ENCODE data around the gene SIRT2. TPM values are rescaled to one million over a fixed set of nuclear protein-coding genes. Genes with fewer than 3 reads are reported as not detected.
"Not testable (repeated sequence)": the region's sequence is repeated elsewhere in the genome, so short reads cannot be mapped to it uniquely, and the experiment has no call there.

The SIRT2 gene
- total and polyA plus RNA-seq, 2 of the 13 experiments (the other 11 are each of a cell fraction or from before 2014, with no cell fraction given) = 22.3 to 26.1 TPM

DNA sequence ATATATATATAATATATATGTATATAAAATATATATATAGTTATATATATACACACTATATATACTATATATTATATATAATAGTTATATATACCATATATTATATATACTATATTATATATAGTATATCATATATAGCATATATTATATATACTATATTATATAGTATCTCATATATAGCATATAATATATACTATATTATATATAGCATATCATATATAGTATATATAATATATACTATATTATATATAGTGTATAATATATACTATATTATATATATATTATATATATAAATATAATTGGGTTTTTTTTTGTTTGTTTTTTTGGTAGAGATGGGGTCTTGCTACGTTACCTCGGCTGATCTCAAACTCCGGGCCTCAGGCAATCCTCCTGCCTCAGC lies 38.0 kb downstream of the SIRT2 start (continued):
- TF ChIP-seq, protein P1, sequence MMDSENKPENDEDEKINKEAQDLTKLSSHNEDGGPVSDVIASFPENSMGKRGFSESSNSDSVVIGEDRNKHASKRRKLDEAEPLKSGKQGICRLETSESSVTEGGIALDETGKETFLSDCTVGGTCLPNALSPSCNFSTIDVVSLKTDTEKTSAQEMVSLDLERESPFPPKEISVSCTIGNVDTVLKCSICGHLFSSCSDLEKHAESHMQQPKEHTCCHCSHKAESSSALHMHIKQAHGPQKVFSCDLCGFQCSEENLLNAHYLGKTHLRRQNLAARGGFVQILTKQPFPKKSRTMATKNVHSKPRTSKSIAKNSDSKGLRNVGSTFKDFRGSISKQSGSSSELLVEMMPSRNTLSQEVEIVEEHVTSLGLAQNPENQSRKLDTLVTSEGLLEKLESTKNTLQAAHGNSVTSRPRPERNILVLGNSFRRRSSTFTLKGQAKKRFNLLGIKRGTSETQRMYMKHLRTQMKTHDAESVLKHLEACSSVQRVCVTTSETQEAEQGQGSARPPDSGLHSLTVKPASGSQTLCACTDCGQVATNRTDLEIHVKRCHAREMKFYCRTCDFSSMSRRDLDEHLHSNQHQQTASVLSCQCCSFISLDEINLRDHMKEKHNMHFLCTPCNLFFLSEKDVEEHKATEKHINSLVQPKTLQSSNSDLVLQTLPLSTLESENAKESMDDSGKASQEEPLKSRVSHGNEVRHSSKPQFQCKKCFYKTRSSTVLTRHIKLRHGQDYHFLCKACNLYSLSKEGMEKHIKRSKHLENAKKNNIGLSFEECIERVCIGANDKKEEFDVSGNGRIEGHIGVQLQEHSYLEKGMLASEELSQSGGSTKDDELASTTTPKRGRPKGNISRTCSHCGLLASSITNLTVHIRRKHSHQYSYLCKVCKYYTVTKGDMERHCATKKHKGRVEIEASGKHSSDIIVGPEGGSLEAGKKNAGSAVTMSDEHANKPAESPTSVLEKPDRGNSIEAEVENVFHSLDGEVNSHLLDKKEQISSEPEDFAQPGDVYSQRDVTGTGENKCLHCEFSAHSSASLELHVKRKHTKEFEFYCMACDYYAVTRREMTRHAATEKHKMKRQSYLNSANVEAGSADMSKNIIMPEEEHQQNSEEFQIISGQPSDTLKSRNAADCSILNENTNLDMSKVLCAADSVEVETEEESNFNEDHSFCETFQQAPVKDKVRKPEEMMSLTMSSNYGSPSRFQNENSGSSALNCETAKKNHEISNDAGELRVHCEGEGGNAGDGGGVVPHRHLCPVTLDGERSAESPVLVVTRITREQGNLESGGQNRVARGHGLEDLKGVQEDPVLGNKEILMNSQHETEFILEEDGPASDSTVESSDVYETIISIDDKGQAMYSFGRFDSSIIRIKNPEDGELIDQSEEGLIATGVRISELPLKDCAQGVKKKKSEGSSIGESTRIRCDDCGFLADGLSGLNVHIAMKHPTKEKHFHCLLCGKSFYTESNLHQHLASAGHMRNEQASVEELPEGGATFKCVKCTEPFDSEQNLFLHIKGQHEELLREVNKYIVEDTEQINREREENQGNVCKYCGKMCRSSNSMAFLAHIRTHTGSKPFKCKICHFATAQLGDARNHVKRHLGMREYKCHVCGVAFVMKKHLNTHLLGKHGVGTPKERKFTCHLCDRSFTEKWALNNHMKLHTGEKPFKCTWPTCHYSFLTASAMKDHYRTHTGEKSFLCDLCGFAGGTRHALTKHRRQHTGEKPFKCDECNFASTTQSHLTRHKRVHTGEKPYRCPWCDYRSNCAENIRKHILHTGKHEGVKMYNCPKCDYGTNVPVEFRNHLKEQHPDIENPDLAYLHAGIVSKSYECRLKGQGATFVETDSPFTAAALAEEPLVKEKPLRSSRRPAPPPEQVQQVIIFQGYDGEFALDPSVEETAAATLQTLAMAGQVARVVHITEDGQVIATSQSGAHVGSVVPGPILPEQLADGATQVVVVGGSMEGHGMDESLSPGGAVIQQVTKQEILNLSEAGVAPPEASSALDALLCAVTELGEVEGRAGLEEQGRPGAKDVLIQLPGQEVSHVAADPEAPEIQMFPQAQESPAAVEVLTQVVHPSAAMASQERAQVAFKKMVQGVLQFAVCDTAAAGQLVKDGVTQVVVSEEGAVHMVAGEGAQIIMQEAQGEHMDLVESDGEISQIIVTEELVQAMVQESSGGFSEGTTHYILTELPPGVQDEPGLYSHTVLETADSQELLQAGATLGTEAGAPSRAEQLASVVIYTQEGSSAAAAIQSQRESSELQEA (CRISPR knock-in tag; IDR thresholded peaks at IDR 0.05; ENCODE audit: not compliant biosample characterization) = no peak

DNA sequence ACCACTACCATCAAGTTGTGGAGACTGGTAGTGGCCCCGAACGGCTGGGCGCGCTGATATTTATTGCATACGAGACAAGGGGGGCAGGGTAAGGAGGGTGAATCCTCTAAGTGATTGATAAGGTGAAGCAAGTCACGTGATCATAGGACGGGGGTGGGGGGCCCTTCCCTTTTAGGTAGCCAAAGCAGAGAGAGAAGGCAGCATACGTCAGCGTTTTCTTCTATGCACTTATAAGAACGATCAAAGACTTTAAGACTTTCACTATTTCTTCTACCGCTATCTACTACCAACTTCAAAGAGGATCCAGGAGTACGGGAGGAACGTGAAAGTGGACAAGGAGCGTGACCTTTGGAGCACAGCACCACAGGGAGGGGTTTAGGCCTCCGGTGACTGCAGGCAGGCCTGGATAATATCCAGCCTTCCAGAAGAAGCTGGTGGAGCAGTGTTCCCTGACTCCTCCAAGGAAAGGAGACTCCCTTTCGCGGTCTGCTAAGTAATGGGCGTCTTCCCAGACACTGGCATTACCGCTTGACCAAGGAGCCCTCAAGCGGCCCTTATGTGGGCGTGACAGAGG lies 39.7 kb downstream of the SIRT2 start:
- Histone ChIP-seq H3K27ac (ENCODE audit: extremely low read length, insufficient read depth, low read length) (peak overlapping the region; percentile 54), H3K4me3 (replicated peaks in 1 of 3; ENCODE audit: insufficient read depth in 1 of 3, low read depth in 2 of 3, low read length in 3 of 3) (peak overlapping the region; percentile 54 to 57 (median 56); a peak in 5 of 6 replicates), H3K4me1 (ENCODE audit: insufficient read depth, low read length) (peaks cover 54% of the 10 kb centered on the region), H3K9ac (ENCODE audit: insufficient read depth, low read depth, low read length) (peak overlapping the region; percentile 55), H3K4me2 (ENCODE audit: low read depth, low read length) (peak overlapping the region; percentile 74)
- intact Hi-C loops (cut with micrococcal nuclease; ENCODE audit: unreplicated experiment); H3K27me3 ChIP-seq (ENCODE audit: control insufficient read depth in 1 of 2, insufficient read depth in 2 of 2, low read length in 2 of 2); H4K20me1 ChIP-seq (ENCODE audit: insufficient read depth, low read length); ATAC-seq; H3K9me3 ChIP-seq (ENCODE audit: low read length); DNase-seq (ENCODE audit: low spot score); H3K36me3 ChIP-seq (replicated peaks in 1 of 2; ENCODE audit: control insufficient read depth in 1 of 2, insufficient read depth in 2 of 2, low read length in 2 of 2); CTCF ChIA-PET (ENCODE audit: low intra/inter-chr PET ratio, low total read pairs); H3K79me2 ChIP-seq (ENCODE audit: insufficient read depth, low read length); H2AFZ ChIP-seq (ENCODE audit: low read length); in situ Hi-C loops (cut with HindIII; ENCODE audit: extremely low pct_ligation_motif_present, low pct_unique_long_range_greater_than_20kb); TF ChIP-seq HNF4G (CRISPR knock-in tag; IDR thresholded peaks at IDR 0.05; ENCODE audit: borderline replicate concordance, low read depth); SOX6 (IDR thresholded peaks at IDR 0.05): not testable (repeated sequence)
- POLR2A ChIA-PET = interaction anchor here (1.3 to 2.4 kb wide), 6 partner anchors 8 to 71 kb away, joined by 3 to 12 read pairs (median 8); partner anchors contain the start of genes ECH1, MRPS12 and SARS2
- peak; percentile 86 for FAIRE-seq
- BruUV-seq (replicated peaks) = TSS peak; percentile 94
- under 1% methylated on average over 18 of the region's 21 CpGs for WGBS (ENCODE audit: low lambda C conversion rate)
- TF ChIP-seq ZFY (CRISPR knock-in tag; IDR thresholded peaks at IDR 0.05) (peak; percentile 37; the same call in 1 of the 2 replicates), SALL1 (CRISPR knock-in tag; IDR thresholded peaks at IDR 0.05) (peak; percentile 22), ZFX (CRISPR knock-in tag; IDR thresholded peaks at IDR 0.05; ENCODE audit: low read depth) (peak; percentile 67; the same call in 1 of the 2 replicates), HNF4G (IDR thresholded peaks at IDR 0.05; ENCODE audit: borderline replicate concordance, low read depth, low read length) (peak; percentile 40; the same call in 1 of the 2 replicates), HOXA3 (CRISPR knock-in tag; IDR thresholded peaks at IDR 0.05) (peak; percentile 30; the same call in 1 of the 2 replicates), ZNF263 (CRISPR knock-in tag; IDR thresholded peaks at IDR 0.05) (0 out of 2 replicates have a peak, but pooled peaks have one; percentile 21), ZBTB7B (CRISPR knock-in tag; IDR thresholded peaks at IDR 0.05) (0 out of 2 replicates have a peak, but pooled peaks have one; percentile 27), SOX6 (CRISPR knock-in tag; IDR thresholded peaks at IDR 0.05) (0 out of 2 replicates have a peak, but pooled peaks have one; percentile 15), RARA (CRISPR knock-in tag; IDR thresholded peaks at IDR 0.05) (peak; percentile 43; the same call in 1 of the 2 replicates)
- TF ChIP-seq, protein P2, sequence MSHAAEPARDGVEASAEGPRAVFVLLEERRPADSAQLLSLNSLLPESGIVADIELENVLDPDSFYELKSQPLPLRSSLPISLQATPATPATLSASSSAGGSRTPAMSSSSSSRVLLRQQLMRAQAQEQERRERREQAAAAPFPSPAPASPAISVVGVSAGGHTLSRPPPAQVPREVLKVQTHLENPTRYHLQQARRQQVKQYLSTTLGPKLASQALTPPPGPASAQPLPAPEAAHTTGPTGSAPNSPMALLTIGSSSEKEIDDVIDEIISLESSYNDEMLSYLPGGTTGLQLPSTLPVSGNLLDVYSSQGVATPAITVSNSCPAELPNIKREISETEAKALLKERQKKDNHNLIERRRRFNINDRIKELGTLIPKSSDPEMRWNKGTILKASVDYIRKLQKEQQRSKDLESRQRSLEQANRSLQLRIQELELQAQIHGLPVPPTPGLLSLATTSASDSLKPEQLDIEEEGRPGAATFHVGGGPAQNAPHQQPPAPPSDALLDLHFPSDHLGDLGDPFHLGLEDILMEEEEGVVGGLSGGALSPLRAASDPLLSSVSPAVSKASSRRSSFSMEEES (CRISPR knock-in tag; IDR thresholded peaks at IDR 0.05) = 0 out of 2 replicates have a peak, but pooled peaks have one; percentile 40

All from HepG2 (cell line).